Vagina (tissue), 2 donors: Measurements from ENCODE around the gene TNIP3. TPM values are rescaled to one million over a fixed set of nuclear protein-coding genes. Genes with fewer than 3 reads are reported as not detected.
"Not testable (repeated sequence)": the region's sequence is repeated elsewhere in the genome, so short reads cannot be mapped to it uniquely, and the experiment has no call there.

Experiments
- DNase-seq, 2 donors: peaks; one replicate each; pipeline ENCODE4 v3.0.0-alpha.2; 2017; ENCODE audit errors: extremely low spot score in 2 of 2
- H3K27ac ChIP-seq: fragments of 200-600 bp; sonication (generic); one replicate; pipeline ENCODE4 v1.5.1; 2019
- H3K27me3 ChIP-seq: fragments of 200-600 bp; sonication (generic); one replicate; pipeline ENCODE4 v1.5.1; 2019
- H3K36me3 ChIP-seq, 2 donors: fragments of 200-600 bp; sonication (generic); one replicate each; pipeline ENCODE4 v1.5.1; 2017 to 2019
- H3K4me1 ChIP-seq: fragments of 200-600 bp; sonication (generic); one replicate; pipeline ENCODE4 v1.5.1; 2019
- H3K4me3 ChIP-seq, 2 donors: fragments of 200-600 bp; sonication (generic); 1 replicate in 1 of 2; 2 replicates in 1 of 2; pipeline ENCODE4 v1.5.1; 2016 to 2019
- H3K9me3 ChIP-seq: fragments of 200-600 bp; sonication (generic); one replicate; pipeline ENCODE4 v1.5.1; 2019
- CTCF ChIP-seq, 3 experiments: fragments of 450-650 bp in 2 of 3; fragments of 200-600 bp in 1 of 3; sonication (generic) in 1 of 3; IDR thresholded peaks; one replicate each; pipeline ENCODE4 v1.5.1; 2017 to 2019; ENCODE audit warnings: antibody characterized with exemption in 3 of 3, mild to moderate bottlenecking in 2 of 3, moderate library complexity in 2 of 3
- POLR2A ChIP-seq, 2 donors: fragments of 450-650 bp; IDR thresholded peaks; one replicate each; pipeline ENCODE4 v1.6.1; 2017; ENCODE audit warnings: antibody characterized with exemption in 2 of 2, mild to moderate bottlenecking in 2 of 2, moderate library complexity in 2 of 2
- POLR2AphosphoS5 ChIP-seq, 2 donors: sonication (generic); formaldehyde crosslinking; IDR thresholded peaks; one replicate each; pipeline ENCODE4 v1.9.0; 2017; ENCODE audit warnings: antibody characterized with exemption in 2 of 2, mild to moderate bottlenecking in 2 of 2, low read depth in 1 of 2; ENCODE audit not compliant: insufficient read depth in 1 of 2
- intact Hi-C: fragments of 100-400 bp; cut with DNase I; formaldehyde crosslinking; loops from one replicate; pipeline ENCODE4 v1.15.1; 2023
- total RNA-seq: library from RNA; depleted of rRNA; stranded (reverse); fragments of >200 nt; gene quantifications from one replicate; pipeline ENCODE4 v1.2.3, GENCODE V29; 2016

Gene TNIP3
- total RNA-seq, 1 donor from 2014 or later = not detected

GRCh38 chr4:121180558-121180957 lies 16.4 kb upstream of the TNIP3 start:
- Histone ChIP-seq H3K27ac (no peak overlapping the region), H3K36me3 (no peaks in the 10 kb centered on the region), H3K4me3 (no peak overlapping the region), H3K9me3 (no peaks in the 10 kb centered on the region), H3K27me3 (no peaks in the 10 kb centered on the region), H3K4me1 (no peaks in the 10 kb centered on the region)
- intact Hi-C loops = no loop called here
- no peak for TF ChIP-seq POLR2AphosphoS5 (IDR thresholded peaks at IDR 0.05; ENCODE audit: insufficient read depth in 1 of 2, low read depth in 1 of 2)
- no peak for TF ChIP-seq CTCF (IDR thresholded peaks at IDR 0.05)
- TF ChIP-seq POLR2A (IDR thresholded peaks at IDR 0.05) = no peak
- DNase-seq = no peak

DNA sequence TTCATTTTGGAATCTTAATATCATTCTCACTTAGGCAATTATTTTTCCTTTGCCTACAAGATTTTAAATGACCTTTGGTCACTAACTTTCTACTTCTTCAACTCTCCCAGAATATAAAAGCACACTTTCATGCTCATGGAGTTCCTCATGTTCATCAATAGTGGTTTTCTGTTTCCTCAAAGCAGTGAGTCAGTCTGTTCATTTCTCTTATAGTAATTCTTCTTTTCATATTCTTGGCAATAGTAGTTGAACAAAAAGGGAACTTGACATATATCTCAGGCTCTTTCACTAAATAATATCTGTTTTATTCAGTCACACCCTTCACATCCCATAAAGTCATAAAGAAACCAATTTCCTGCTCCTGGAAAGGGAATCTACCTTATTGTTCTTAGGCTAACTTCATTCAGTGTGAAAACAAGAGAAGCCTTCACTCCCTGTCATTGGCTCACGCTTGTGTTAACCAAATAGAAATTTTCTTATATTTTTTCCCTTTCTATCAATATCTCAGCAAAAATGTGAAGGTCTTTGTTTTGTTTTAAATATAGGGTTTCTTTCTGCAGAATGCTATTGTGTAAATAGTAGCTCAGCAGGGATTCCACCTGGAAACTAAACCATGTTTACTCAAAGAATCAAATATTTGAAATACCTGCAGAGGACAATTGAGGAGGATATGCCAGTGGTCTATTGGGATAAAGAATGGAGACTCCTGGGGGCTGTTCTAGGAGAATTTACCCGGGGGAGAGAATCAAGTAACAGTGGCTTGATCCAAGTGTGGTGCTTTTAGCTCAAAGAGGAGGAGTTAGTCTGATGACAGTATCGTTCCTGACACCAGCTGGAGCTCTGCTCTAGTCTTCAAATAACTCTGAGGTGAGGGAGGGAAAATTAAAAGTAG lies 13.4 kb upstream of the TNIP3 start:
- Histone ChIP-seq H3K9me3 (no peaks in the 10 kb centered on the region), H3K36me3 (no peaks in the 10 kb centered on the region), H3K4me1 (no peaks in the 10 kb centered on the region), H3K27ac (no peak overlapping the region), H3K27me3 (no peaks in the 10 kb centered on the region), H3K4me3 (no peak overlapping the region)
- intact Hi-C loops = no loop called here
- TF ChIP-seq CTCF (IDR thresholded peaks at IDR 0.05) (no peak), POLR2AphosphoS5 (IDR thresholded peaks at IDR 0.05; ENCODE audit: insufficient read depth in 1 of 2, low read depth in 1 of 2) (no peak), POLR2A (IDR thresholded peaks at IDR 0.05) (no peak)
- no peak for DNase-seq

DNA sequence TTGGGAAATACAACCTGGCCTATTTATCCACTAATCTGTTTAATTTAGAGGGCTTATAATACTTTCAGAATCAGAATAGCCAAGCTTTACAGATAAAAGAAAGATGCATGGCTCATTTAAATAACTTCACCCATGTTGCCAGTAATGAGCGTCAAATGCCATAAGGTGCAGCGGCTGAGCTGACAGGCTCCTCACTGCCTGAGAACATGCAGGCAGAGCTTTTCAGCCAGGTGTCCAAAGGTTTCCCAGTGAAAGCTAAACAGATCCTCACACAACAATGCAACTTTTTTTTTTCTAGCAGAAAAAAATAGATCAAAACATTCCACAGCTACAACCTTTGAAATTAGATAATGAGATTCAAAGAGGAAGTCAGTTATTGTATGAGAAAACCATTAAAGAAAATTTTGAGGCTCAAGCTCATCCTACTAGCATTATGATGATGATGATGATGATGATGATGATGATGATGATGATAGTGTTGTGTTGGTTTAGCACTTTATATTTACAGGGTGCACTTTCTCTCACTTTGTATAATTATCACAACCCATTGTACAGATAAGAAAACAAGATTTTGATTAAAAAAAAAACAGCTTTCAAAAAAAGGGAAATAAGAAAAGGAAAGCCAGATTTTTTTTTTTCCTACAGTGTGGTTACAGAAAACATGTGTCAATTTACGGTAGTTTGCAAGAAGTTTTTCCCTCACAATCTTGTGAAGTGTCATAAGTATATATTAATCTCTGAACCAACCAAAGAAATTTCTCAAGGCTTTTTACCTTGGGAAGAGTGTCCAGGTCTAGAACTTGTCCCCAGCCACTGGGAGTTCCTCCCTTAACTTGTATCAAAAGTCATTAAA lies 12.2 kb upstream of the TNIP3 start:
- Histone ChIP-seq H3K9me3 (no peaks in the 10 kb centered on the region), H3K4me1 (no peaks in the 10 kb centered on the region), H3K27ac (no peak overlapping the region), H3K27me3 (no peaks in the 10 kb centered on the region), H3K36me3 (no peaks in the 10 kb centered on the region), H3K4me3 (no peak overlapping the region)
- intact Hi-C loops = no loop called here
- no peak for DNase-seq
- TF ChIP-seq CTCF (IDR thresholded peaks at IDR 0.05) (no peak), POLR2AphosphoS5 (IDR thresholded peaks at IDR 0.05; ENCODE audit: insufficient read depth in 1 of 2, low read depth in 1 of 2) (no peak), POLR2A (IDR thresholded peaks at IDR 0.05) (no peak)

DNA sequence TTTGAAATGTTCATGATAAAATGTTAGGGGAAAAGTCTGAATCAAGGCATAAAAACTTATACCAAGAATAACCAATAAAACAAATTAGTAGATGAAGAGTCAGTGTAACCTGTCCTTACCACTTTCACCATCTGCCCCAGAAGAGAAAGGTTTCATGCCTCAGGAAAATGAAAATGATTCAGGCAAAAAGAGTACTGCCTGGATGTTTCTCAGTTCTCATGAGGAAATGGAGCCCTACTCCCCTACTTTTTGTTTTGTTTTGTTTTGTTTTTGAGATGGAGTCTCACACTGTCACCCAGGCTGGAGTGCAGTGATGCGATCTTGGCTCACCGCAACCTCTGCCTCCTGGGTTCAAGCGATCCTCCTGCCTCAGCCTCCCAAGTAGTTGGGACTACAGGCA lies 7.4 kb upstream of the TNIP3 start:
- intact Hi-C loops, DNase-seq, H3K9me3 ChIP-seq: not testable (repeated sequence)

DNA sequence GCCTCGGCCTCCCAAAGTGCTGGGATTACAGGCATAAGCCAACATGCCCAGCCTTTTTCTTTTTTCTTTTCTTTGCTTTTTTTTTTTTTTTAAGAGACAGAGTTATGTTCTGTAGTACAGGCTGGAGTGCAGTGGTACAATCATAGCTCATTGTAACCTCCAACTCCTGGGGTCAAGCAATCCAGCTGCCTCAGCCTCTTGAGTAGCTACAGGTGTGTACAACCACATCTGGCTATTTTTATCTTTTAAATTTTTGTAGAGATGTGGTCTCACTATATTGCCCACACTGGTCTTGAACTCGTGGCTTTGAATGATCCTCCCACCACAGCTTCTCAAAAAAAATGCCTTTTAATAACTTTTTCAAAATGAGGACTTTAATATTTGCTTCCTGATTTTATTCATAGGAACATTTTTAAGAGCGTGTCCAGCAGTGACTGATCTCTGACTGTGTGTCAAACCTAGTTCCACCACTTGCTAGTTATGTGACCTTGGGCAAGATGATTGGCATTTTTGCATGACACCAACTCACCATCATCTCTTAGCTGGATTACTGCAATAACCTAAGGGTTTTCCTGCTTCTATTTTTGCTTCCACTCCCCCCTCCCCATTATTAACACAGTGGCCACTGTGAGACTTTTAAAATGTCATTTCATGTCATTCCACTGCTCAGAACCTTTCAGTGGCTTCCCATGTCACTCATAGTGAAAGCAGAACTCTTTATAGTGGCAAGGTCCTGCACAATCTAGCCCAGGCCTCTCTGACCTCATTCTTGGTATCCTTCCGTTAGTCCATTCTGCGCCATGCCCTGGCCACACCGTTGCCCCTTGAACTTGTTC lies 4.5 kb upstream of the TNIP3 start:
- Histone ChIP-seq H3K27me3 (no peaks in the 10 kb centered on the region), H3K4me3 (no peak overlapping the region), H3K4me1 (no peaks in the 10 kb centered on the region), H3K36me3 (no peaks in the 10 kb centered on the region), H3K9me3 (no peaks in the 10 kb centered on the region), H3K27ac (no peak overlapping the region)
- DNase-seq = no peak
- TF ChIP-seq POLR2AphosphoS5 (IDR thresholded peaks at IDR 0.05; ENCODE audit: insufficient read depth in 1 of 2, low read depth in 1 of 2) (no peak), CTCF (IDR thresholded peaks at IDR 0.05) (no peak), POLR2A (IDR thresholded peaks at IDR 0.05) (no peak)
- intact Hi-C loops = no loop called here

More for the DNA sequence above, 7.4 kb upstream of the TNIP3 start:
- not testable (repeated sequence) for H3K36me3 ChIP-seq, H3K4me3 ChIP-seq, H3K27me3 ChIP-seq, H3K27ac ChIP-seq, H3K4me1 ChIP-seq
